Breast epithelium (tissue), 4 donors: Measurements from ENCODE around the gene ANKRD44. TPM values are rescaled to one million over a fixed set of nuclear protein-coding genes. Genes with fewer than 3 reads are reported as not detected.

Experiments used
- DNase-seq, 2 donors: peaks; one replicate each; pipeline ENCODE4 v3.0.0-alpha.2; 2019; ENCODE audit warnings: low spot score in 2 of 2
- H3K27ac ChIP-seq, 2 donors: fragments of 200-600 bp; sonication (generic) in 1 of 2; one replicate each; pipeline ENCODE4 v1.5.1; 2016 to 2019; ENCODE audit warnings: mild to moderate bottlenecking in 1 of 2
- H3K27me3 ChIP-seq, 2 donors: fragments of 200-600 bp; sonication (generic) in 1 of 2; one replicate each; pipeline versions ENCODE4 v1.5.1 to v1.6.0; 2017 to 2019; ENCODE audit warnings: control low read depth in 1 of 2, mild to moderate bottlenecking in 1 of 2
- H3K36me3 ChIP-seq: fragments of 200-600 bp; one replicate; pipeline ENCODE4 v1.5.1; 2019
- H3K4me1 ChIP-seq, 2 donors: fragments of 200-600 bp; sonication (generic); one replicate each; pipeline ENCODE4 v1.5.1; 2016 to 2019; ENCODE audit warnings: control low read depth in 1 of 2
- H3K4me3 ChIP-seq, 3 donors: fragments of 200-600 bp; sonication (generic); 1 replicate in 2 of 3; 2 replicates in 1 of 3; pipeline ENCODE4 v1.5.1; 2016 to 2019; ENCODE audit warnings: mild to moderate bottlenecking in 3 of 3, moderate library complexity in 2 of 3
- H3K9me3 ChIP-seq, 2 donors: fragments of 200-600 bp; sonication (generic) in 1 of 2; one replicate each; pipeline ENCODE4 v1.5.1; 2016 to 2019; ENCODE audit warnings: control low read depth in 1 of 2
- CTCF ChIP-seq, 3 donors: fragments of 450-650 bp; IDR thresholded peaks; one replicate each; pipeline ENCODE4 v1.5.1; 2016 to 2017; ENCODE audit warnings: antibody characterized with exemption in 3 of 3, mild to moderate bottlenecking in 3 of 3, moderate library complexity in 3 of 3
- POLR2A ChIP-seq: fragments of 450-650 bp; IDR thresholded peaks from one replicate; pipeline ENCODE4 v1.6.1; 2016; ENCODE audit warnings: antibody characterized with exemption, mild to moderate bottlenecking, moderate library complexity
- POLR2AphosphoS5 ChIP-seq, 3 donors: sonication (generic); formaldehyde crosslinking; IDR thresholded peaks; one replicate each; pipeline ENCODE4 v1.6.1; 2017; ENCODE audit warnings: antibody characterized with exemption in 3 of 3
- intact Hi-C: fragments of 100-400 bp; cut with DNase I; formaldehyde crosslinking; loops from one replicate; pipeline ENCODE4 v1.15.1; 2023; ENCODE audit warnings: low total_unique reads
- total RNA-seq, 3 donors: library from RNA; depleted of rRNA; stranded (reverse); fragments of >200 nt; gene quantifications; one replicate each; pipeline ENCODE4 v1.1.0, GENCODE V29; 2016

Gene ANKRD44
- total RNA-seq, 3 donors from 2014 or later = 18.0 to 41.3 (median 19.9) TPM

GRCh38 chr2:197182668-197183067 is 127.9 kb downstream of the ANKRD44 start:
- Histone ChIP-seq H3K4me1 (peaks cover 0 to 8% of the 10 kb centered on the region in 2 donors), H3K9me3 (no peaks in the 10 kb centered on the region), H3K4me3 (no peak overlapping the region), H3K27me3 (no peaks in the 10 kb centered on the region), H3K27ac (no peak overlapping the region), H3K36me3 (no peaks in the 10 kb centered on the region)
- DNase-seq = no peak
- intact Hi-C loops = no loop called here
- TF ChIP-seq POLR2AphosphoS5 (IDR thresholded peaks at IDR 0.05) (no peak), POLR2A (no peak), CTCF (IDR thresholded peaks at IDR 0.05) (no peak)

- no peaks in the 10 kb centered on the region for H3K9me3 ChIP-seq
- no peak overlapping the region for H3K27ac ChIP-seq
- peaks cover 0 to 8% of the 10 kb centered on the region in 2 donors for H3K4me1 ChIP-seq
- no peaks in the 10 kb centered on the region for H3K27me3 ChIP-seq
- H3K36me3 ChIP-seq = no peaks in the 10 kb centered on the region
- DNase-seq = no peak
- TF ChIP-seq POLR2AphosphoS5 (IDR thresholded peaks at IDR 0.05) (no peak), CTCF (IDR thresholded peaks at IDR 0.05) (no peak), POLR2A (no peak)
- intact Hi-C loops = no loop called here
- no peak overlapping the region for H3K4me3 ChIP-seq
These were observed 129.1 kb downstream of the ANKRD44 start for GRCh38 chr2:197181491-197181890.

GRCh38 chr2:197179744-197180498 is 130.7 kb downstream of the ANKRD44 start:
- Histone ChIP-seq H3K36me3 (no peaks in the 10 kb centered on the region), H3K4me3 (no peak overlapping the region), H3K4me1 (no peaks in the 10 kb centered on the region), H3K9me3 (no peaks in the 10 kb centered on the region), H3K27ac (no peak overlapping the region), H3K27me3 (no peaks in the 10 kb centered on the region)
- TF ChIP-seq CTCF (IDR thresholded peaks at IDR 0.05) = no peak
- TF ChIP-seq POLR2AphosphoS5 (IDR thresholded peaks at IDR 0.05) = peak in 1 of 3 donors; percentile 59
- no peak for DNase-seq
- intact Hi-C loops = no loop called here

- no peak overlapping the region for H3K27ac ChIP-seq
- H3K27me3 ChIP-seq = no peaks in the 10 kb centered on the region
- no peak overlapping the region for H3K4me3 ChIP-seq
- H3K36me3 ChIP-seq = no peaks in the 10 kb centered on the region
- no peaks in the 10 kb centered on the region for H3K9me3 ChIP-seq
- H3K4me1 ChIP-seq = no peaks in the 10 kb centered on the region
- TF ChIP-seq POLR2AphosphoS5 (IDR thresholded peaks at IDR 0.05) (no peak), CTCF (IDR thresholded peaks at IDR 0.05) (no peak)
- intact Hi-C loops = no loop called here
- no peak for DNase-seq
These were observed 134.1 kb downstream of the ANKRD44 start for GRCh38 chr2:197176522-197176921.

- no peaks in the 10 kb centered on the region for H3K4me1 ChIP-seq
- H3K27ac ChIP-seq = no peak overlapping the region
- no peak for DNase-seq
- TF ChIP-seq CTCF (IDR thresholded peaks at IDR 0.05) (no peak), POLR2A (no peak), POLR2AphosphoS5 (IDR thresholded peaks at IDR 0.05) (no peak)
- H3K36me3 ChIP-seq = no peaks in the 10 kb centered on the region
- H3K4me3 ChIP-seq = no peak overlapping the region
- intact Hi-C loops = no loop called here
- no peaks in the 10 kb centered on the region for H3K27me3 ChIP-seq
- no peaks in the 10 kb centered on the region for H3K9me3 ChIP-seq
These were observed 136.0 kb downstream of the ANKRD44 start for GRCh38 chr2:197174539-197175094.
